ENCODE data around the gene BDNF.

The BDNF gene

DNA sequence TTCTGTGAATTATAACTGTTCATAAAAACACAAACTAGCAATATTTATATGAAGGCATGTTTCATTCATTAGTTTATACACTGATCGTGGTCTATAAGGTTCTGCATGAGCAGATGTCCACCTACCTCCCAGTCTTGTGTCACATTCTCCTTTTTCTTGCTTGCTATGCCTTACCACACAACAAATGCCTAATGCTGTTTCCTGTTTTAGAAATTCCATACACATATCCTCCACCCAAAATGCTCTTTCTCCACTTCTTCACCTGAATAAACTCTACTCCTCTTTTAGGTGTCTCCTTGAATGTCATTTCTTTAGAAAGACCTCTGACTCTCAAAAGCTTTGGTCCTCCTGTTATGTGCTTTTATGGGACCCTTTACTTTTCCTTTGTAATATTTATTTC lies 88.9 kb downstream of the BDNF start:
- H3K27ac ChIP-seq = no peak overlapping the region
- TF ChIP-seq CTCF (IDR thresholded peaks at IDR 0.05) = no peak

DNA sequence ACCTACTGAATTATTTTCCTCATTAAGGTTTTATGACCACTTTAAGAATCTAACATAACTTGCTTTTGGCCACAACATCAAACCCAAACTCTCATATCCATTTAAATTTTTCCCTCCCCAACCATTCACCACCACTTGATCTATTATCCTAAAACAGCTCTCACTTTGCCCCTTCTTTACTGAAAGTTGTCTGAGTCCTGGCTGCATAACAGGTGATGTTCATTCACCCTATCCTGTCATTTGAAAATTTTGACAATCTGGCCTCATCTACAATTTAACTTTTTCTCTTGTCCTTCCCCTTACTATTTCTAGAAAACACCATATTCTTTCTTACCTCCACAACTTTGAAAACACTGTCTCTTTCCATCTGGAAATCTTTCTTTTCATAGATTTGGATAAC lies 89.3 kb downstream of the BDNF start:
- DNase-seq (ENCODE audit: low spot score) = no peak
- H3K27ac ChIP-seq = no peak overlapping the region
- no peak for TF ChIP-seq CTCF (IDR thresholded peaks at IDR 0.05)
- H3K4me3 ChIP-seq = no peak overlapping the region

More for the DNA sequence above, 88.9 kb downstream of the BDNF start:
- no peak for DNase-seq (ENCODE audit: low spot score)
- no peak overlapping the region for H3K4me3 ChIP-seq

DNA sequence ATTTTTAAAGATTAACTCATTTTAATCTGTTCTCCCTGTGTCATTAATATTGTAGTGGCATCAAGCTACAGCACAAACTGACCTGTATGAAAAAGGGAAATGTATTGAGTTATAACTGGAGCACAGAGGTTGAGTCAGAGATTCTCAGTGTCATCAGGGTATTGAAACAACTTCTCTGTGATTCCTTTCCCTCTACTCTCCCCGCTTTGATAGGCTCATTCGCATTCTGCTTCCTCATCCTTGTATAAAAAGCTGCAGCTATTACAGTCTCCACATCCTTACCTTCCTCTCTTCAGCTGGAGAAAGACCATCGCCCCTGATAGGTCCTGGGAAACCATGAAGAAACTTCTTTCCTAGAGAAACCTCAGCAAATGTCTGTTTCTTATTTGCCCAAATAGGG lies 90.0 kb downstream of the BDNF start:
- no peak for DNase-seq (ENCODE audit: low spot score)
- no peak overlapping the region for H3K4me3 ChIP-seq
- TF ChIP-seq CTCF (IDR thresholded peaks at IDR 0.05) = no peak
- no peak overlapping the region for H3K27ac ChIP-seq

DNA sequence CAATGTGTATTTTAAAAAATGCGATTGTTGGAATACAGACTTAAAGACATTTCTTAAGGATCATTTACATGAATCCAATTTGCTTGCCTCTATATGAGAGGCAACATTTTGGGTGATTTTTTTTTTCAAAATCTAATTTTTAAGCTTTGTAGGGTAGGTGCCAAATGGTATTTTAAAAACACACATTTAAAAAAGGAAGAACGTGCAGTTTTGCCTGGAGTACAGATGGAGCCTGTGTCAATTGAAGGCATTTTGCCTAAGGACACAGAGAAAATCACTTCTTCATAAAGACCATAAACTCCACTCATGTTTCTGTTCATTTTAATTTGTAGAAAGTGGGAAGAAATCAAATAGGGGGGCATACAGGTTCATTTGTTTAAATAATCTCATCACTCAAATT lies 91.3 kb downstream of the BDNF start:
- no peak for DNase-seq (ENCODE audit: low spot score)
- no peak overlapping the region for H3K4me3 ChIP-seq
- TF ChIP-seq CTCF (IDR thresholded peaks at IDR 0.05) = no peak
- no peak overlapping the region for H3K27ac ChIP-seq

DNA sequence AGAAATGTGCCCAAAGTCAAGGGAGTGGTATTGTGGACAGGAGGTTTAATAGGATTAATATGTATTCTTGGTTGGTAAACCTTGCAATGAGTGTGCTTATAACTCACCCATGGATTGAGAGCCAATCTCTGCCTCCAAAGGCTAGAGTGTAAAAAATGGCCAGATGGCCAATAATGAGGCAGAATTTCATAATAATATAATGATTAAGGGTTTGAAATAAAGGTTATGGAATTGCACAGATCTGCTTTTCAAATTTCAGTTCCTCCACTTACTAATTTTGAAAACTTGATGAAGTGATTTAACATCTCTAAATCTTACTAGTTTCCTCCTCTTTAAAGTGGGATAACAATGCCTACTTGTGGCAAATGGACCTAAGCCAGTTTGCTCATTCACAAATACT lies 94.8 kb downstream of the BDNF start:
- no peak for DNase-seq (ENCODE audit: low spot score)
- H3K27ac ChIP-seq = no peak overlapping the region
- no peak for TF ChIP-seq CTCF (IDR thresholded peaks at IDR 0.05)
- H3K4me3 ChIP-seq = no peak overlapping the region

Data from coronary artery (tissue), 2 donors.